ENCODE results near the gene GIMAP7.
"Not testable (repeated sequence)": the region's sequence is repeated elsewhere in the genome, so short reads cannot be mapped to it uniquely, and the experiment has no call there.

Gene GIMAP7

DNA sequence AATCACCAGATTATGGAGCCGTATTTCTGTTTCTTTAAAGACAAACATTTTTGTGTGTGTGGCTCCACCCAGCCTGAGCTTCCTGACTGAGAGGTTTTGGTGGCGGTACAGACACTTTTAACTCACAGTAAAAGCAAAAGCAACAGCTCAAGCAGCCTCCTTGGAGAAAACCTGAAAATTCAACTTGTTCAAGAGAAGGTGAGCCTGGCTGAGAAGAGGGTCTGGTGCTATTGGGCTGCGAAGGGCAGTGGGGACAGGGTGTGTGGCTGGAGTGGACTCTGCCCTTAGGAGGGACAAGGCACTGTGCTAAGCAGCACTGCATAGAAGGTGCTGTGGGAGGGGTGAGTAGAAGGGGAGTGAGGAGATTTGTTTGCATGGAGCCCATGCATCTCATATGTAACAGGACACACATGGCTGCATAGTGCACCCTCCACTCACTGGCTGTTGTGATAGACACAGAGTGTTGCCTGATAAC is at the start of gene GIMAP7:
Gene GIMAP7 (plus strand): TSS at position 125 of the 475 bp plus-strand sequence. CDS start 5,103 bp downstream, outside the sequence.
- peak; percentile 63 for DNase-seq

DNA sequence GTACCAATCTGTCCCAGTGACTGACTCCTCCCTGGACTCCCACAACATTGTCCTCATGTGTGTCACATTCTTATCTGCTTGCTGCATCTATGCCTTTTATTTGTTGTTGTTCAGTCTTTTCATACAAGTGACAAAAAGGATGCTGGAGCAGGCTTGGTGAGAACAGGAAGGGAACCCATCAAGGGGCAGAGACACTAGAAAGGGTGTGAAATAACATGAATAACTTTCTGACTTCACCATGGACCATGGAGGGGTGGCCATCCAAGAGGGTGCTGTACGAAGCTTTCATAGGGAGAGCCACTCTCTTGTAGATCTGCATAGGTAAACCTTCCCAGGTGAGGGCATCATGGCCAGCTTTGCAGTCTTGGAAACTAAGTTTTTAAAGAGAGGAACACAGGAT is 49.7 kb upstream of the GIMAP7 start:
- DNase-seq, result no peak

DNA sequence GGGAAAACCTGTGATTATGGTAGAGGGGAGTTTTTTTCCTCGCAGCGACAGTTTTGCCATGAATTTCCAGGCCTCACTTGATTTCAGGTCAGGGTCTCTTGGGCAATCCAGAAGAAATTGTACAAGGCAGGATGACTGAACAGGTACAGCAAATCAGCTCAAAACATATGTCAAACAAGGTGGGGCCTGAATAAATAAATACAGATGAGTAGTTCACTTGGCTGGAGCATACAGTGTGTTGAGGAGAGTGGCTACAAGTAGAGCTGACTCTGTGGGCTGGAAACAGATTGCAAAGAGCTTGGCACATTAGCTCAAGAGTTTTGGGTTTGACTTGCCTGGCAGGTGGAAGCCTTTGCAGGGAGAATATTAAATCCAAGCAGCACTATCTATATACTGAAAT is 49.3 kb upstream of the GIMAP7 start:
- no peak for DNase-seq

DNA sequence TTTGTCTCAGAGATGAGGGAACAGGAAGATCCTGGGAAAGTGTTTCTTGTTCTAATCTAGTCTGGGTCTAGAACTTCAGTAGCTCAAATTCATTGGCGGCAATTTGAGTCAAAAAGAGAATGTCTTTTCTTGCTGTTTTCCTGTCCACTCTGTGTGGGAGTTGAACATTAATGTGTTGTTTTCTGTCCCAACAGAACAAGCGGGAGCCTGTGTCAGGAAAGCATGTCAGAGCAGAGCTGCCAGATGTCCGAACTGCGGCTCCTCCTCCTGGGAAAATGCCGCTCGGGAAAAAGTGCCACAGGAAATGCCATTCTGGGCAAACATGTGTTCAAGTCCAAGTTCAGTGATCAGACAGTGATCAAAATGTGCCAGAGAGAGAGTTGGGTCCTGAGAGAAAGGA is 48.2 kb upstream of the GIMAP7 start:
- DNase-seq, result no peak

DNA sequence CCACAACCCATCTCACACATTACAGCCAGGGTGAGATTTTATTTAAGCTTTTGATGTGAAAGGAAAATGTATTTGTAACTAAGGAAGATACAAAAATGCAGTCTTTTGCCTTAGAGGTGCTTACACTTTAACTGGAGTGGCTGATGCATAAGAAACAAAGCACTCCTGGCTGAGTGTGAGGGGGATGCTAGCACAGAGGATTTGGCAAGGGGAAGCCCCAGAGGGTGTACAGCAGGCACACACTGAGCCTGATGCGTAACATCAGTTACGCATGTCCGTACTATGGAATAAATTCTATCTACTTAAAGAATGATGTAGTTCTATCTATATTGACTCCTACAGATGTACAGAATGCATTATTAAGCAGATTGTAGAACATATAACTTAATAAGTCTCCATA is 46.4 kb upstream of the GIMAP7 start:
- no peak for DNase-seq

DNA sequence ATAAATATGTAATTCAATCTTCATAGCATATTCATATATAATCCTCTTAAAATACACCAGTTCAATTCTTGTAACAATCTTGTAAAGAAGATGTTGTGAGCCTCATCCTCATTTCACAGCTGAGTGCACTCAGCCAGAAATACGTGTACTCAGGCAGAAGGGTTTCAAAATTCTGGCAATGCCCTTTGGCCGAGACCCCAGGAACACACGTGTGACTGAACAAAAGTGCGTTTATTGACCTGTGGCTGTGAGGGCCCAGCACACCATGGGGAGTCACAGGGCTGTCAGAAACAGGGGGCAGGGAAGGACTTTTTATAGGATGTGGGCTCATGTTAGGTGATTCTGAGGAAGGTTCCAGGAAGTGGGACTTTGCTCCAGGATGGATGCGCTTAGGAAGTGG is 42.8 kb upstream of the GIMAP7 start:
- DNase-seq, result no peak

DNA sequence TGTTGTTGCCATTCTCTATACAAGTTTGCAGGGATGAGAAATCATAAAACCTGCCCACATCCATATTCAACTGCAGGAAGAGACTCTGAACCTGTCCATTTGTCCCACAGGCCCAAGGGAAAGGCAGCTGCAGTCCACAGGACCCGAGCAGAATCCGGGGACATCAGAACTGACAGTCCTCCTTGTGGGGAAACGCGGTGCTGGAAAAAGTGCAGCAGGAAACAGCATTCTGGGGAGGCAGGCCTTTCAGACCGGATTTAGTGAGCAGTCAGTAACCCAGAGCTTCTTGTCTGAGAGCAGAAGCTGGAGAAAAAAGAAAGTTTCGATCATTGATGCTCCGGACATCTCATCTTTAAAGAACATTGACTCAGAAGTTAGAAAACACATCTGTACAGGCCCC is 40.8 kb upstream of the GIMAP7 start:
- no peak for DNase-seq

DNA sequence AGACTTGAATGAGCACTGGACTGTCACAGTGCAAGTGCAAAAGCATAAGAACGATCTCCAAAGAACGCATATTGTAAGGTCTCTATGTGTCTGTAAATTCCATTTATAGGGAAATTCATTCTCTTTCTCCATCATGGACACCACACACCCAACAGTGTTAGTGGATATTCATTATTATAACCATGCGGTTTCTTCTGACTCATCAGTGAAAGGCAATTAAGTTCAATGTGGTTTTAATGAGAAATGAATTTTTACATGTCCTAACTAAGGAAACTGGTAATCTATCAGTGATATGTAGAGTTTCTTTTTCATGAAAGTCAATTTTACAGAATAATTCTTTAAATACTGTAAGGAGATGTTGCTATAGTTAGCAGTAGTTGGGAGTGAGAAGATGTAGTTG is 38.4 kb upstream of the GIMAP7 start:
- DNase-seq, result no peak

DNA sequence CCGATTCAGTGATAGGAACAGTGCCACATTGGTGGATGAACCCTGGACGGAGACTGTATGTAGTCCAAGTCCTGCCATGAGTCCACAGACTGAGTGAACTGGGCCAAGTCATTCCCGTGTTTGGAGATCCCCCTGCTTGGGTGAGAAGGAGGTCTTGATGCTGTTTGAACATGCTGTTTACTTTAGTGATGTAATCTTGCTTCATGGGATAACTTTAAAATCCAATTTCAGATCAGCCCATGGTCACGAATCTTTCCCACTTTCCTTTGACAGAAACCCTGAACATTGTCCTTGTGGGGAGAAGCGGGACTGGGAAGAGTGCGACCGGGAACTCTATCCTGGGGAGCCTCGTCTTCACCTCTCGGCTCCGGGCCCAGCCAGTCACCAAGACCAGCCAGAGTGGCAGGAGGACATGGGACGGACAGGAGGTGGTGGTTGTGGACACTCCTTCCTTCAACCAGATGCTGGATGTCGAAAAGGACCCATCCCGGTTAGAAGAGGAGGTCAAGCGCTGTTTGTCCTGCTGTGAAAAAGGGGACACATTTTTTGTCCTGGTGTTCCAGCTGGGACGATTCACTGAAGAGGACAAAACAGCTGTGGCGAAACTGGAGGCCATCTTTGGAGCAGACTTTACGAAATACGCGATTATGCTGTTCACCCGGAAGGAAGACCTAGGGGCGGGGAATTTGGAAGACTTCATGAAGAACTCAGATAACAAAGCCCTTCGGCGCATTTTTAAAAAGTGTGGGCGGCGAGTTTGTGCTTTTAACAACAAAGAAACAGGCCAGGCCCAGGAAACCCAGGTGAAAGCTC is 37.6 kb upstream of the GIMAP7 start:
- no peak for DNase-seq

DNA sequence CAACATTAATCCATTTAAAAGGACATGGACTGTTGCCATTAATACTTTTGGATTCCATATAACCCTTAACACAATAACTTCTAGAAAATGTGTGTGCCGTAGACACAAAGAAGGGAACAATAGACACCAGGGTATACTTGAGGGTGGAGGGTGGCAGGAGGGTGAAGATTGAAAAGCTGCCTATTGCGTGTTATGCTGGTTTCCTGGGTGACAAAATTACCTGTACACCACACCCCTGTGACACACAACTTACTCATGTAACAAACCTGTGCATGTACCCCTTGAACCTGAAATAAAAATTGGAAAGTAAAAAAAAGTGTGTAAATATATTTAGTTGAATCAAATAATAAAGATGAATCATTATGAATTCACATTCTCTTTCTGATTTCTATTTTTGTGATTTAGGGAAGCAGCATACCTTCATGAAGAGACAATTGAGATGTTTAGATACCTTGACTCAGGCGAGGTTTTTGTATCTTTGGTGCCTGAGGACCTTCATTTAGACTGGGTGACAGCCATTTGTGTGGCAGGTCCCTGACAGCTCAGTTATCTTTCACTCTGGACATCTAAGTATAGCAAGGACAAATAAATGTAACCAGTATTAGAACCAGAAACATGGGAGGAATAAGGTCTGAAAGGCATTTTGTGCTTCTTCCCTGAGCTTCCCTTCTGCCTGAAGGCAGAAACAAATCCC is 35.5 kb upstream of the GIMAP7 start:
- no peak for DNase-seq

DNA sequence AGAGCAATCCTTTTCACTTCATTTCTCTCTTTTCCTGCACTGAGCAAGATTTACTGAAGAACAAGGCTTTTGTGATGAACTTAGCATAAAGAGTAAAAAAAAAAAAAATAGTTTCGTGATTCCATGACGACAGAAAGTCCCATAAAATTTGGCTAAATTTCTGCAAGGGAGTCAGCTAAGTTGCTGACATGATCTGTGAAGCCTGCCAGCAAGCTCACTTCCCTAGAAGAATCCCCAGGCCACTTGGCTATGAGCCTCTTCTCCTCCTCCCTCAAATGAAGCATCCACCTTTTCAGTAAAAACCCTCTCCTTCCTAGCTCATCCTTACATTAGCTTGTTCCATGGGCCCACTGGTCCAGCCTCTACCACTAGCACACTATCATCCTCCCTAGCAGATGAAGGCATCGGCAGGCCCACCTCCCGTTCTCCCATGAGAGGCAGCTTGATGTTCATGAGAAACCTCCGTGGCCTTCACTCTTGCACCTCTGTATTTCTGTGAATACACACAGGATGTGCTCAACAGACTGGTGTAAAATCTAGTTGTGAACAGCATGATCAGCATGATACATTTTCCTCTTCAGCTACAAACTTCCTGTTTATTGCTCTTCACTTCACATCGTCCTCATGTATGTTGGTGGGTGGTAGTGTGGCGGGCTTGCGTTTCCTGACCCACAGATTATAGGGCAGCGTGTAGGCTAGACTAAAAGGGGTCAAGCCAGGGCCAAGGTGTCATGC is 33.3 kb upstream of the GIMAP7 start:
- DNase-seq, result peak; percentile 58

DNA sequence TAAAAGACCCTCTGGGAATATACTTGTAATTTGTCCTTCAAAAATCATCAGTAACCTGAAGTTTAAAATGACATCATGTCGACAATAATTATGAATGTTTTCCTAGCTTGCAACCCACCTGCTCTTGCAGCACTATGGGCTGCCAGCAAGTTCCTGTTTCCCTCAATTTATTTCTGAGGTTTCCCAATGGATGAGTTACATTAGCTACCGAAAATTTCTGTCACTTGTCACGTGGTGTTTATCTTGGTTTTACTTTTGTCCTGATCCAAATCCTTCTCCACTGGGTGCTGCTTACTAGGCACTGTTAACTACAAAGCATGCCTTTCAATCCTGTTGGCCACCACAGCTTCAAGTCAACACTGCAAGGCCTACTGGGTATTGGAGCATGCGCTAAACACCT is 32.8 kb upstream of the GIMAP7 start:
- no peak for DNase-seq

DNA sequence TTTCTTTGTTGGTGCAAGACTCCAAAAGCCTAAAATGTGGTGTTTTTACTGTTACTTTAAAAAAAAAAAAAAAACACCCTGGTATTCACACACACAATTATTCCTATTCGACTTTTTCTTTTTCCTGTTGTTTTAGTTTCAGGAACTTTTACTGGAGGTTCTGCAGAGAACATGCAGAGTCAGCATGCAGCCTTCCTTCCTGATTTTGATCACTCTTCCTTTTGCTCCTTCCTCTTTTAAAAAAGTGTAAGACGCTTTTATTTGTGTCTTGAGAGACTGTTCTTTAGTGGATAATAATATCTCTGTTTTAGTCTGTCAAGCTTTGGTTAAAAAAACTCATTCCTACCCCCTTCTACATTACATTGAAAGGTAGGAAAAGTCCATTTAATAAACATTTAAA is 31.2 kb upstream of the GIMAP7 start:
- not testable (repeated sequence) for DNase-seq

DNA sequence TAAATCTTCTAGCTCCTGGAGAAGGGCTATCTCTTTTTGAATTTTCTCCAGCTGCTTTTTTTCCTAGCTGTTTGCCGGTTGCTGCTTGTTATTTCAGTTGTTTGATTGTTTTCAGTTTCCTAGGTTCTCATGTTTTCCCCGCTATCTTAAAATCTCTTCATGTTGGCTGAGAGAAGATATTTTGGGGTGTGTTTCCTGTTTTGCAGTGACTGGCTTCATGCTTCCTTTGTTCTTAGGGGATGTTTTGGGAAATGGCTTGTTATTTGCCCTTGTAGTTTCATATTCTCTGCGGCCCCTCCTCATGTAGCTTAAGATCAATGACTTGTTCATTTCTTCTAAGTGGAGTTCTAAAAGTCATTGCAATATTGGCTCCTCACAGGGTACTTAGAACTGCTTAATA is 30.6 kb upstream of the GIMAP7 start:
- DNase-seq, result not testable (repeated sequence)

DNA sequence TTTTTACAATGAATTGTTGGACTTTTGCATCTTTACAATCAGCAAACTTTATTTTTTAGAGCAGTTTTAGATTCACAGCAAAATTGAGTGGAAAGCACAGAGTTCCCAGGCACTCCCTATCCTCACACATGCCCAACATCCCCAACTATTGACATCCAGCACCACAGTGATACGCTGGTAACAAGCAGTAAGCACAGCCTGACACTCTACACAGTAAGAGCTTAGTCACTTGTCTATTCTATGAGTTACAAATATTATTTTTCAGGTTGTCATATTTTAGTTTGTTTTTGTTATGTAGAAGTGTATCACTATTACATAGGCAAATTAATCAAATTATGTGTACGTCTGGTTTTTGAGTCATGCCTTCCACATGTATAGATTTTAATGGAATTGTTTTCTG is 27.0 kb upstream of the GIMAP7 start:
- no peak for DNase-seq

DNA sequence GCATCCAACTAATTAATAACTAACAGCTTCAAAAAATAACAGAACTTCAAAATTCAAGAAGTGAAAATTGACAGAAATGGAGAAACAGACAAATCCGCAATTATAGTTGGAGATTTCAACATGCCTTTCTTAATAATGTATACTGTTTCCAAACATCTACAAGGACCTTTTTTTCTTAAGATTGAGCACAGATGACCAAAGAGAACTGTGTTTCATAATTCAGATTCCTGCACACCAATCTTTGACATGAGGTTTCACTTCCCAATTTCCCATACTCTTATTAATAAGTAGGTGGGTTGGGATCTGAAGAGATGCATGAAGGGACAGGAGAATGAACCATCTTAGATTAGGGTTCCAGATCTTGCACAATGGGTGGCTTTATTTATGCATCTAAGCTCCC is 24.9 kb upstream of the GIMAP7 start:
- DNase-seq, result no peak

DNA sequence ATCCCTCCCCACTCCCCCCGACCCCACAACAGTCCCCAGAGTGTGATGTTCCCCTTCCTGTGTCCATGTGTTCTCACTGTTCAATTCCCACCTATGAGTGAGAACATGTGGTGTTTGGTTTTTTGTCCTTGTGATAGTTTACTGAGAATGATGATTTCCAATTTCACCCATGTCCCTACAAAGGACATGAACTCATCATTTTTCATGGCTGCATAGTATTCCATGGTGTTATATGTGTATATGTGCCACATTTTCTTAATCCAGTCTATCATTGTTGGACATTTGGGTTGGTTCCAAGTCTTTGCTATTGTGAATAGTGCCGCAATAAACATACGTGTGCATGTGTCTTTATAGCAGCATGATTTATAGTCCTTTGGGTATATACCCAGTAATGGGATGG is 21.2 kb upstream of the GIMAP7 start:
- DNase-seq, result not testable (repeated sequence)

DNA sequence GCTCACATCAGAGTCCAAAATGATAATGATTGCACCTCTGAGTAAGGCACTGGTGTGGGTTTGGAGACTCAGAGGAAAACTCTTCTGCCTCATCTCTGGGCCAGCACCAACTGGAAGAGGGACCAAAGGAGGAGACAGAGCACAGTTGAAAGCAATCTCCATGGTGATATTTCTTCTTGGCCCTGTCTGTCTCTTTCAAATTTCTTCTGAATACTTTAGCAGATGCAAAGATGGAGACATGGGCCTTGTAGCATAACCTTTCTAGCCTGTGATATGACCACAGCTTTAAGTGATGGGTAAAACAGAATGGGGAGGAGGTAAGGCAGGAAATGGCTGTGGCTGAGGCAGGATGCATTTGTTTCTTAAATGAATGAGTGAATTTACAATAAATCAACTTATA is 12.2 kb upstream of the GIMAP7 start:
- no peak for DNase-seq

DNA sequence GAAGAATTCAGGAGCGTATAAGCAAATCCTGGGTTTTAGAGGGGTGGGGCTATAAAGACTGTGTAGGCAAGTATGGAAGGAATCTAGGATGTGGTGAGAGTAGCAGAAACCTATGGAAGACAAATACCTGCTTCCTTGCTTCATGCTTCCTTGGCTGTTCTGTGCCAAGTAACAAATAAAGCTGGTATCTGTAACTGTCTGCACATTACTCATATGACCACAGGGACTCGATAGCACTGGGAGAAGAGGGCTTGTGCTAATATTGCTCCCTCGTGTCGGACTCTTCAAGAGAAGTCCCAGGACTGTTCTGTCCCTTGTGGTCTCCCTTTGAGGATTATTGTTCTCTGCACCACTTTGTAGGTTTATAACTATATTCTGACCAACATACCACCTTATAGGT is 11.5 kb upstream of the GIMAP7 start:
- DNase-seq, result no peak

DNA sequence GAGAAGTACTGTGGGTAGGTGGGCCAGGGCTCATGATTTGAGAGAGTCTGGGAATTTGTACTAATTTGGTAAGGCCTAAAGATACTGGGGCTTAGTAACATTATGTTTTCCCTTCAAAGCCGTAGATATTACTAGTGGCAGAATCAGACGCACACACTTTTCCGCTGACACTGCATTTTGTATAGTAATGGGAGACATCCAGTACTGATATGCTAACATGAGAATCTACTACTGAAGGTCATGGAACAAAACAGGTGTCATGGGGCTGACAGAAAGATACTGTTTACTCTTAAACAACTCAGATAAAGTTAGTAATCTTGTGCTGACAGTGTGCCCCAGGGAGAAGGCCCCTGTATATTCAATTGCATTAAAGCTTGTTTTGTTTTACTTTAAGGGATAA is 11.1 kb upstream of the GIMAP7 start:
- DNase-seq, result no peak

DNA sequence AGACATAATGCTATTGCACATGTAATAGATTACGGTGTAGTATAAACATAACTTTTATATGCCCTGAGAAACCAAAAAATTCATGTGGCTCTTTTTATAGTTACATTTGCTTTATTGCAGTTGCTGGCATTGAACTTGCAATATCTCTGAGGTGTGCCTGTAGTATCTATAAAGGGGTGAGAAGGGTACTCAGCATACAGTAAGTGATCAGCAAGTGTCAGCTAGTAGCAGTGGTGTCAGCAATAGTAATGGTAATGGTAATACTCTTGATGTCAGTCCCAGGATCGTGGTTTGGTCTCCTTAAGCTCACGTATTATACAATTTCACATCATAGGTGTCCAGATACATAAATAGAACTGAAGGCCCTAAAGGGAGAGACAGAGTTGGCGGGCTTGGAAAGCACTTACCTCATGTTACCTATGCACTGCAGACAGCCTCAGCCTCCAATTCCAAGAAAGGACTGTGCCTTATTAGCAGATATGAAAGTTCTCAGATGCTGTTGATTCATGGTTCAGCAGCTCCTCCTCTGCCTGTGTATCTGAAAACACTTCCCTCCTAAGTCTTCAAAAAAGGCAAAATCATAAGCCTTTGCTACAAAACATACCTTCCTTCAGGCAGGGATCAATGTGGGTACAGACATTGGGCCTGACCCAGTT is 6.6 kb upstream of the GIMAP7 start:
- DNase-seq, result no peak

DNA sequence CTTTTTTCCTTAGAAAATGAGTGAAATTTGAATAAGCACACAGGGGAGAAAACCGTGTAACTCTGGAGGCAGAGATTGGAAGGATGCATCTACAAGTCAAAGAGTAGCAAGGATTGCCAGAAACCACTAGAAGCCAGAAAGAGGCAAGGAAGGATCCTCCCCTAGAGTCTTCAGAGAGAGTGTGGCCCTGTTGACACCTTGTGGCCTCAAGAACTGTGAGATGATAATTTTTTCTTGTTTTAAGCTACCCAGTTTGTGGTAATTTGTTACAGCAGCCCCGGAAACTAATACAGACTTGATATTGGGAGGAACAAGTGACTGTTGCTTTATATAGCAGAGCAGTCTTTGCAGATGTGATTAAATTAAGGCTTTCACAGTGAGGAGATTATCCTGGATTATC is 3.6 kb upstream of the GIMAP7 start:
- no peak for DNase-seq

DNA sequence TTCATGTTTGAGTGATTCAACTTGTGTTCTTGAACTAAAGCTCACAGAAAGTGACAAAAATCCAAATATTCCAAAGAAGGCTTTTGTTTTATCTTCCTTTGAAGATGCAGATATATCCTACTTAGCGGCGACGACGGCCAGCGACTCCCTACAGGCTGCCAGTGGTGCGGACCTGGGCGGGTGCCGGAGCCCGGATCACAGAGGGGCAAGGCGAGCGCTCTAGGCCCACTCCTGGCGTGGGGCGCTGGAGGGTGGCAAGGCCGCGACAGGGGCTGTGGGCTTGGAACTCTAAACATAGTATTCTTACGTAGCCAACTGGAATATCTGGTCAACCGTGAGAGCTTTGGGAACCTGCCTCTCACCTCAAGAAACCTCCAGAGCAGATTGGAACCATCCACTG is 914 bp upstream of the GIMAP7 start:
- no peak for DNase-seq

All from activated gamma-delta T cell treated with Interleukin-2 at 50 U/mL for 16 hours (primary cell).